Endothelial cell of umbilical vein (primary cell): Measurements from ENCODE around the gene MCM5. TPM values are rescaled to one million over a fixed set of nuclear protein-coding genes. Genes with fewer than 3 reads are reported as not detected.

Experiments
- BruUV-seq: library from RNA; stranded (reverse); fragments of 400-500 nt; replicated peaks from 2 replicates; lab custom pipeline; 2021; lab: Mats Ljungman, UMichigan
- CTCF ChIA-PET: fragments of 300-600, 350-600 bp; sonication (Branson Sonifier 250); formaldehyde crosslinking; loops from one replicate; lab custom pipeline; 2021; ENCODE audit warnings: antibody characterized with exemption, inconsistent platforms; lab: Charles Lee
- POLR2A ChIA-PET: fragments of 300-600, 350-600 bp; sonication (Branson Sonifier 250); formaldehyde crosslinking; loops from one replicate; lab custom pipeline; 2021; ENCODE audit warnings: antibody characterized with exemption, inconsistent platforms; lab: Charles Lee
- DNase-seq: peaks from one replicate; pipeline ENCODE4 v3.0.0-alpha.2; 2011; ENCODE audit warnings: low read depth, low spot score
- FAIRE-seq: peaks from 2 replicates; lab custom pipeline; 2011; peaks lifted over from hg19 to GRCh38; lab: Jason Lieb, UNC
- H2AFZ ChIP-seq: 2 replicates; pipeline ENCODE4 v1.6.0; 2012; ENCODE audit warnings: low read depth, low read length, control low read depth, inconsistent platforms
- H3K27ac ChIP-seq: 2 replicates; pipeline ENCODE4 v1.5.1; 2011; ENCODE audit warnings: low read depth, mild to moderate bottlenecking, control low read depth, low read length, moderate library complexity; ENCODE audit not compliant: insufficient read depth
- H3K27me3 ChIP-seq, 2 experiments: 2 replicates each; pipeline versions ENCODE4 v1.6.0 to v1.6.1; 2011; ENCODE audit warnings: low read length in 2 of 2, mixed read lengths in 1 of 2; ENCODE audit not compliant: control insufficient read depth in 2 of 2, insufficient read depth in 2 of 2
- H3K36me3 ChIP-seq, 2 experiments: 2 replicates in 1 of 2; 3 replicates in 1 of 2; pipeline ENCODE4 v1.5.1; 2011; ENCODE audit warnings: low read length in 2 of 2, mild to moderate bottlenecking in 1 of 2, moderate library complexity in 1 of 2; ENCODE audit not compliant: control insufficient read depth in 2 of 2, insufficient read depth in 2 of 2; ENCODE audit errors: extremely low read depth in 1 of 2
- H3K4me1 ChIP-seq: 3 replicates; pipeline ENCODE4 v1.5.1; 2011; ENCODE audit warnings: mild to moderate bottlenecking, low read length; ENCODE audit not compliant: control insufficient read depth, insufficient read depth; ENCODE audit errors: extremely low read depth
- H3K4me2 ChIP-seq: 2 replicates; pipeline ENCODE4 v1.6.1; 2011; ENCODE audit warnings: low read length, control low read depth, mixed read lengths; ENCODE audit not compliant: insufficient read depth
- H3K4me3 ChIP-seq, 3 experiments: fragments of 200-600 bp in 1 of 3; sonication (generic), shearing (Covaris generic) in 1 of 3; replicated peaks in 1 of 3; 2 replicates each; pipeline ENCODE4 v1.5.1; 2011 to 2016; ENCODE audit warnings: control low read depth in 3 of 3, low read length in 3 of 3, mild to moderate bottlenecking in 2 of 3, inconsistent platforms in 1 of 3, low read depth in 1 of 3, moderate library complexity in 1 of 3; ENCODE audit not compliant: insufficient read depth in 1 of 3
- H3K79me2 ChIP-seq: 2 replicates; pipeline ENCODE4 v1.6.0; 2012; ENCODE audit warnings: low read length, inconsistent platforms; ENCODE audit not compliant: control insufficient read depth, insufficient read depth
- H3K9ac ChIP-seq: replicated peaks from 2 replicates; pipeline ENCODE3; 2011; ENCODE audit warnings: low read length, control low read depth; ENCODE audit not compliant: insufficient read depth; ENCODE audit errors: extremely low read depth
- H3K9me1 ChIP-seq: replicated peaks from 3 replicates; pipeline ENCODE4 v1.6.0; 2011; ENCODE audit warnings: mild to moderate bottlenecking, low read length; ENCODE audit not compliant: control insufficient read depth, insufficient read depth; ENCODE audit errors: extremely low read depth
- H3K9me3 ChIP-seq: replicated peaks from 2 replicates; pipeline ENCODE4 v1.5.1; 2012; ENCODE audit warnings: low read length, inconsistent platforms; ENCODE audit not compliant: control insufficient read depth, insufficient read depth
- H4K20me1 ChIP-seq: replicated peaks from 2 replicates; pipeline ENCODE3; 2011; ENCODE audit warnings: mild to moderate bottlenecking, low read length; ENCODE audit not compliant: control insufficient read depth, insufficient read depth; ENCODE audit errors: extremely low read depth
- CTCF ChIP-seq, 2 donors: IDR thresholded peaks; 1 replicate in 1 of 2; 2 replicates in 1 of 2; pipeline ENCODE4 v1.5.1; 2011; ENCODE audit warnings: low read length in 2 of 2, mild to moderate bottlenecking in 2 of 2, moderate library complexity in 2 of 2, control low read depth in 1 of 2, inconsistent platforms in 1 of 2, low read depth in 1 of 2; ENCODE audit not compliant: insufficient read depth in 1 of 2; ENCODE audit errors: extremely low read depth in 1 of 2
- FOS ChIP-seq: IDR thresholded peaks from 2 replicates; pipeline ENCODE4 v1.6.1; 2011; ENCODE audit warnings: mild to moderate bottlenecking, low read length, moderate library complexity, borderline replicate concordance; ENCODE audit not compliant: insufficient read depth
- GATA2 ChIP-seq: IDR thresholded peaks from 2 replicates; pipeline ENCODE4 v1.7.0; 2011; ENCODE audit warnings: low read depth, mild to moderate bottlenecking, moderate library complexity, mixed read lengths, low read length; ENCODE audit not compliant: insufficient read length, insufficient read depth
- JUN ChIP-seq: IDR thresholded peaks from 2 replicates; pipeline ENCODE4 v1.6.1; 2011; ENCODE audit warnings: borderline replicate concordance, low read depth; ENCODE audit not compliant: insufficient read length, insufficient read depth
- POLR2A ChIP-seq: IDR thresholded peaks from 2 replicates; pipeline ENCODE4 v1.6.1; 2012; ENCODE audit warnings: low read depth, mild to moderate bottlenecking, control low read depth, low read length
- POLR2AphosphoS5 ChIP-seq: IDR thresholded peaks from 2 replicates; pipeline ENCODE4 v1.6.1; 2012; ENCODE audit warnings: low read depth, mild to moderate bottlenecking, control low read depth, low read length, moderate library complexity; ENCODE audit not compliant: insufficient read depth
- dilution Hi-C: fragments of 300-500 bp; cut with MboI; formaldehyde crosslinking; loops from one replicate; pipeline ENCODE4 v1.15.0; 2019; ENCODE audit warnings: low sequenced_read_pairs; ENCODE audit not compliant: extremely low pct_ligation_motif_present
- intact Hi-C: fragments of 100-400 bp; cut with micrococcal nuclease; formaldehyde crosslinking; loops from one replicate; pipeline ENCODE4 v1.10.0; 2022
- polyA plus RNA-seq, 4 experiments: library from polyadenylated mRNA; depleted of rRNA in 3 of 4; stranded (reverse) in 3 of 4; unstranded in 1 of 4; fragments of >200 nt; gene quantifications; 2 replicates each; pipeline versions ENCODE4 v1.2.1 to v1.2.3, GENCODE V29; 2011 to 2012; ENCODE audit warnings: missing spikeins in 1 of 4
- total RNA-seq: library from RNA; stranded (reverse); gene quantifications from 2 replicates; pipeline ENCODE4 v1.2.3, GENCODE V29; 2021
- TF ChIP-seq, protein P1 (sequence below): IDR thresholded peaks from 2 replicates; pipeline ENCODE4 v1.6.1; 2011; ENCODE audit not compliant: insufficient read depth, insufficient read length

The MCM5 gene
- total and polyA plus RNA-seq, 2 donors (not counting 3 experiments of a cell fraction or from before 2014, with no cell fraction given): 67.8 to 111 TPM

DNA sequence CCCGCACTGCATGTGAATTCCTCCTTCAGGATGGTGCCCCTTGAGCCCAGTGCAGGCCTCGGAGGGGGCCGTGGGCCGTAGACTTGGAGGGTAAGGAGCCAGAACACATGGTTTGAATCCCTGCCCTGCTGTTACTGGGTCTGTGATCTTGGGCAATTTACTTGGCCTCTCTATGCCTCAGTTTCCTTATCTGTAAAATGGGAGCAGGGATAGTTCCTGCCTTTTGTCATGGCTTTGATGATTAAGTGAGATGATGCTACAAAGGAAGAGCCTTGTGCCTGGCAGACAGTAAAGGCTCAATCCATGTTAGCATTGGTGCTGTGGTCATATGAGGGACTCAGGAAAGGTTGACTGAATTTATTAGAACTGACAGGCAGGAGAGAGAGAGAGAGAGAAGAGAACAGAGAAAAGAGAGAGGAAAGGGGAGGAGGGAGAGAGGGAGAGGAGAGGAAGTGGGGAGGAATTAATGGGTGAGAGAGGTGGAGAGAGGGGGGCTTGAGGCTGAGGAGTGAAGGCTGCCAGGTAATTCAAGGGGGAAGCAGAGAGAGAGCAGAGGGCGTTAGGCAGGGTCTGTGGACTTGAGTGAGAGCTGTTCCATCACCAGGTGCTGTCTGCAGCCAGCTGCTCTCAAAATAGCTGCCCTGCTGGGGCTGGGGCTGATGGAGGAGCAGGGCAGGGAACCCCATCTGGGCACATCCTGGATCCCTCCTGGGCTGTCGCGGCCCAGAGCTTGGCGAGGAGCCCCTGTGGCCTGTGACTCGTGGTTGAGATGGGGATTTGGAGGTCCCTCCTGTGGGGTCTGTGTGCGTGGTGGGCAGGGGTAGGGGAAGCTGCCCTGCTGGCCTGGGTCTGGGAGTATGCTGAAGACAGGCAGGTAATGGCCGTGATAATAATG, 44.1 kb downstream of the MCM5 start:
- Histone ChIP-seq H3K9me3 (no peaks in the 10 kb centered on the region), H3K79me2 (no peaks in the 10 kb centered on the region), H3K4me2 (no peak overlapping the region), H2AFZ (no peak overlapping the region), H3K4me1 (peaks cover 12% of the 10 kb centered on the region), H3K9ac (no peak overlapping the region), H3K4me3 (no peak overlapping the region), H3K9me1 (no peaks in the 10 kb centered on the region), H3K27me3 (no peaks in the 10 kb centered on the region), H4K20me1 (no peaks in the 10 kb centered on the region), H3K36me3 (no peaks in the 10 kb centered on the region), H3K27ac (no peak overlapping the region)
- intact Hi-C loops: no loop called here
- ChIA-PET CTCF (no interaction called here), POLR2A (no interaction called here)
- dilution Hi-C loops: no loop called here
- FAIRE-seq: no peak
- BruUV-seq: no TSS peak
- TF ChIP-seq POLR2AphosphoS5 (no peak), GATA2 (no peak), FOS (no peak), JUN (no peak), POLR2A (no peak), CTCF (IDR thresholded peaks at IDR 0.05; ENCODE audit: extremely low read depth in 1 of 2, insufficient read depth in 1 of 2, low read depth in 1 of 2, low read length in 2 of 2) (no peak)
- TF ChIP-seq, protein P1, sequence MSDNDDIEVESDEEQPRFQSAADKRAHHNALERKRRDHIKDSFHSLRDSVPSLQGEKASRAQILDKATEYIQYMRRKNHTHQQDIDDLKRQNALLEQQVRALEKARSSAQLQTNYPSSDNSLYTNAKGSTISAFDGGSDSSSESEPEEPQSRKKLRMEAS: no peak
- DNase-seq: no peak
